CD4-positive, alpha-beta T cell treated with Interleukin-1 beta for 1 hour (primary cell): ENCODE results near the gene AVPI1.
A peak's percentile ranks its signal among the peaks of the same experiment; 100 is the strongest.
"Not testable (repeated sequence)": the region's sequence is repeated elsewhere in the genome, so short reads cannot be mapped to it uniquely, and the experiment has no call there.

Experiments used
- DNase-seq, 2 donors: peaks; one replicate each; pipeline ENCODE4 v3.0.0-alpha.2; 2020 to 2022

AVPI1 gene

GRCh38 chr10:97682042-97682441, 5.0 kb downstream of the AVPI1 start:
- DNase-seq = no peak

DNA sequence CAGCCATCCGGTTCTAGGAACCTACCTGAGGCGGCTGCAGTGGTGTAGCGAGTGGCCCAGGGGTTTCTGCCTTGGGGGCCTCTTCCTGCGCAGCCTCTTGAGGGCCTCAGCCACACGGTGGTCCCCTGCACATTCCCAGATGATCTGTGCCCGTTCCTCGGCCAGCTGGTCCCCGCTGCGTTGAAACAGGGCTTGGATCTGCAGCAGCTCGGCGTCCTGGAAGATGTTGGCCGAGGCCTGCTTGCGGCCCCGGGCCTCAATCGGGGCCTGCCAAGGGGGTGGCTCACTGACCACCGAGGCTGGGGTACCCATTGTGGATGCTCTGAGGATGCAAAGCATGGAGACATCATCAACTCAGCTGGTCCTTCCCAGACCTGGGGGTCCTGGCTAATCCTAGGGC, 7.4 kb downstream of the AVPI1 start:
- no peak for DNase-seq

- peak; percentile 61 to 63 for DNase-seq
These were observed 10.1 kb downstream of the AVPI1 start for GRCh38 chr10:97676770-97677581.

DNA sequence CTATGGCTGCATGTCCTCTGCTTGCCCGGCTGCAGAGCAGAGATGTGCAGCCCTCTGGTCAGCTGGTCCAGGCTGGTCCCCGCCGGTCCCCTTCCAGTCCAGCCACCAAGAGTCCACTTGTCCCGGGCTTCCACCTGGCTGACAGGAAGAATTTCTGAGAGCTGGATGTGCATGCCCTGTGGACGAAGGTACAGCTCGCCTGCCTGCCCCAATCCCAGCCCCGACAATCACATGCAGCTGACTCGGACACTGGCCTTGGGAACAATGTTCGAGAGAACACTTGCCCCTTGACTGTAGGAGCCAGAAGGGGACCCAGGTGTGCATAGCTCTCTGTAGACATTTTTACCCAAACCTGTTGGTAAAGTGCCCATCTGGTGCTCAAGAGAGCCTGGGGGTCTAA, 11.8 kb downstream of the AVPI1 start:
- no peak for DNase-seq

DNA sequence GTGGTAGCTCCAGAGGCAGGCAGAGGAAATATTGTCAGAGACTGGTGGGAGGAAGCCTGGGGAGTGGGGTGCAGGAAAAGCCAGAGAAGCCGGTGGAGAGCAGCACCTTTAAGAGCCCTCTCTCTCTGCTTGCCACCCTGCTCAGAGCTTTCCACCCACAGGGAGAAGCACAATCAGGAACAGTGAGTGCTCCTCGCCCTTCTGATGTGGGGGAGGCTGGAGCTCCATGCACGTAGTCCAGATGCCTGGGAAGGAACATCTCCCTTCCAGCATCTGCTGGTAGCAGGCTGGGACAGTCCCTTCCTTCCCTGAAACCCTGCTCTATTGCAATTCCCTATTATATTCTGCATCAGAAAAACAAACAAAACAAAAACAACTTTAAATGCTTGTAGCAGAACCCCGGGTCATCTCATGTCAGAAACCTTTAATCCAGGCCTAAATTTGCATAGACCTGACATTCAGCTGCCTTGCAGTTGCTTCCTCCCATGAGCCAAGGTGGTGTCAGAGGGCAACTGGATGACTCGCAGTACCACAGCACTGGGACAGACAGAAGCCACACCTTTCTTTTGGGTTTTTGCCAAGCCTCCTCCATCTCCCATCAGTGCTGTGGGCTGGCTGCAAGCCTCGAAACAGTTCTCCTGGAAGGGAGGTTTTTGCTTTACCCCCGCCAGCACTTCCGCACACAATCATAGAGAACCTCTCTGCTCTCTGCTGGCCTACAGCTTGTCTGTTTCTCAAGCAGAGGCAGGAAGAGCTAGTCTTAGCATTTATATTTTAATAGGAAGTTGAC, 13.1 kb downstream of the AVPI1 start:
- no peak for DNase-seq

DNA sequence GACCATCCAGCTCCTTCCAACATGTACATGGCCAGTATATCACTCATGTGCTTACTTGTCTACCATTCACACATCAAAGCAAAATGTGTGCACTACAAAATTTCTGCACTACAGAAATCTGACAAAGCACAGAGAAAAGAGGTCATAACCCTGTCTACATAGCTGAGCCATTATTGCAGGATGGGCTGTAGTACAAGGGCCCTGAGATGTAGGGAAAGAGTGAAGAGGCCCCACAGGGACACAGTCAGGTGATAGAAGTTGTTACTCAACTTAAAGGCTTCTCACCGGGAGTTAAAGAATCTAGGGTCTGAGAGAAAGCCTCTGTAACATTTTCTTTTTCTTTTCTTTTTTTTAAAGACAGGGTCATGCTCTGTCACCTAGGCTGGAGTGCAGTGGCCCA, 17.5 kb downstream of the AVPI1 start:
- DNase-seq = no peak

DNA sequence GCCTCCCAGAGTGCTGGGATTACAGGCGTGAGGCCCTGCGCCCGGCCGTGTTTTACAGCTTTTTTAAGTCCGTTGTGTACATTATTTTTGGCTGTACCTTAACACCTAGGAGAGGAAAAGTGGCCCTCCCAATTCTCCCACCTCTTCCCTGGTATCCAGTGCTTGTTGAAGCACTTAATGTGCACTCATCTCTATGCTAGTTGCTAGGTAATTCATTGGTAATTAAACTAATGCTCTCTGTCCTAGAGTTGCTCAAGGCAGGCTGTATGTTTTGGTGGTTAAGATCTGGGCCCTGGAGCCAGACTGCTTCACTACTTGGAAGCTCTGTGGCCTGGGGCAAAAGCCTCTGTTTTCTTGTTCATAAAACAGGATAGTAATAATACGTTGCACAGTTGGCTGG, 19.6 kb downstream of the AVPI1 start:
- DNase-seq = no peak

DNA sequence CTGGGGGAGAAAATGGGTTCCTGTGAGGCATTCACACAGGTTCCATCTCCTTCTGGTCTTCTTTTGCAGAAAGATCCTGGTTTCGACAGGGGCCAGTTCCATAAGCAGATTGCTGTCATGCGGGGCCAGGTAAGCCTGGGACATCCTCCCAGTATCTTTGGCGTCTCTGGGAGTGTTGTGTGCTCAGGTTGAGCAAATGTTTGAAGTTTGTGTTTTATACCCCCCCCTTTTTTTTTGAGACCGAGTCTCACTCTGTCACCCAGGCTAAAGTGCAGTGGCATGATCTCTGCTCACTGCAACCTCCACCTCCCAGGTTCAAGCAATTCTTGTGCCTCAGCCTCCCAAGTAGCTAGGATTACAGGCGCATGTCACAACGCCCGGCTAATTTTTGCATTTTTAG, 20.0 kb downstream of the AVPI1 start:
- no peak for DNase-seq

- DNase-seq = no peak
These were observed 22.7 kb downstream of the AVPI1 start for GRCh38 chr10:97664282-97664850.

- DNase-seq = no peak
These were observed 27.5 kb downstream of the AVPI1 start for GRCh38 chr10:97659589-97659988.

DNA sequence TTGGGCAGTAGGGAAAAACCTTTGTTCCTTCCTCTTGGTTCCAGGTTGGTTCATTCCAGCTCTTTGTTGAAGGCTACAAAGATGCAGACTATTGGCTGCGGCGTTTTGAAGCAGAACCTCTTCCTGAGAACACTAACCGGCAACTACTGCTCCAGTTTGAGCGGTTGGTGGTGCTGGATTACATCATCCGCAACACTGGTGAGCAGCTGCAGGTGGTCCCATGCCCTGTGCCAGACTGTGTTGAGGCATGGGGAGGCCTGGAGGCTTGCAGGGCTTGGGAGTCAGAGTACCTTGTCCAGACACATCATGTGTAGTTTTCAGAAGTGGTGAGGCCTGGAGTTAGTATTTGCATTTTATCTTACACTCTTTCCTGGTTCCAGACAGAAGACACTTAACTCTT, 30.3 kb downstream of the AVPI1 start:
- DNase-seq = no peak

- DNase-seq = no peak
These were observed 35.3 kb downstream of the AVPI1 start for GRCh38 chr10:97651773-97652172.

- DNase-seq = no peak
These were observed 36.3 kb downstream of the AVPI1 start for GRCh38 chr10:97650726-97651125.

DNA sequence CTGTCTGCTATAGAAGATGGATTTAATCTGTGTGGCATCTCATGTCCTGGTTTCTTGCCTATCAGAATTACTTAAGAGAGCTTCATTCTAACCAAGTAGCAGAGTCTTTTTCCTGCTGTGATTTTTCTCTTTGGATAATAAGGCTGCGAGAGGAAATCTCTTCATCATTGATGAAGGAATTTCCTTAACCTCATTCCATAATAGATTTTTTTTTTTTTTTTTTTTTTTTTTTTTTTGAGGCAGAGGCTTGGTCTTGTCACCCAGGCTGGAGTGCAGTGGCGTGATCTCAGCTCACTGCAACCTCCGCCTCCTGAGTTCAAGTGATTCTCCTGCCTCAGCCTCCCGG, 37.7 kb downstream of the AVPI1 start:
- DNase-seq = not testable (repeated sequence)

GRCh38 chr10:97648562-97649404, 38.3 kb downstream of the AVPI1 start:
- DNase-seq = peak; percentile 61 to 63

- no peak for DNase-seq
These were observed 39.5 kb downstream of the AVPI1 start for GRCh38 chr10:97647556-97647955.

DNA sequence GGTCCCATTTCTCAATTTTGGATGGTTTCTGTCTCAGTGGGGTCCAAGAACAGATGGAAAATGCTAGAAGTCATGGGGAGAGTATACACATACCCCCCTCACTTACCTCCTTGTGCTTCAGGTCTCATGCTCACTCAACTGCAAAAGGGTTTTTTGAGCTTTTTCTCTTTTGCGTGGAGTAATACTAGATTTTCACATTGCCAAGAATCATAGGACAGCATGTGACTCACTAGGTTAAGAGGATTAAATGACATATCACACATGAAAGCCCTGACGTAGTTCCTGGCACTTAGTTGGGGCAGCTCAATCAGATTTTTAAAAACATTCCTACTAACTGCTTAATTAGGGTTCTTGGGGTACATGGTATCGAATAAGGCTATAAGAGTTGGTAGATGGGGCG, 42.1 kb downstream of the AVPI1 start:
- DNase-seq = no peak

- no peak for DNase-seq
These were observed 43.5 kb downstream of the AVPI1 start for GRCh38 chr10:97643441-97643985.

DNA sequence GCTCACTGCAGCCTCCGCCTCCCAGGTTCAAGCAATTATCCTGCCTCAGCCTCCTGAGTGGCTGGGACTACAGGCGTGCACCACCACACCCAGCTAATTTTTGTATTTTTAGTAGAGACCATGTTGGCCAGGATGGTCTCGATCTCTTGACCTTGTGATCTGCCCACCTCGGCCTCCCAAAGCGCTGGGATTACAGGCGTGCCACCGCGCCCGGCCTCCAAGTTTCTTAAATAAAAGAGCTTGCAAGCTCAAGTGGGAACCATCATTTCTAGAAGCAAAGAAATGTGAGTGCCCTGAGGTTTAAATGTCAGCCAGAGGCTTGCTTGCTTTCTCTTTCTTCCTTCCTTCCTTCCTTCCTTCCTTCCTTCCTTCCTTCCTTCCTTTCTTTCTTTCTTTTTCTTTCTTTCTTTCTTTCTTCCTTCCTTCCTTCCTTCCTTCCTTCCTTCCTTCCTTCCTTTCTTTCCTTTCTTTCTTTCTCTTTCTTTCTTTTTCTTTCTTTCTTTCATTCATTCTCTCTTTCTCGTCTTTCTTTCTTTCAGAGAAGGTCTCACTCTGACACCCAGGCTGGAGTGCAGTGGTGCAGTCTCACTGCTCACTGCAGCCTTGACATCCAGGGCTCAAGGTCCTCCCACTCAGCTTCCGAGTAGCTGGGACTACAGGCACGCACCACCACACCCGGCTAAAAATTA, 44.4 kb downstream of the AVPI1 start:
- not testable (repeated sequence) for DNase-seq

GRCh38 chr10:97640868-97641811, 45.9 kb downstream of the AVPI1 start:
- DNase-seq = peak; percentile 21 to 22
